IMR-90 (cell line): Measurements from ENCODE around the gene KIF3A. TPM values are rescaled to one million over a fixed set of nuclear protein-coding genes. Genes with fewer than 3 reads are reported as not detected.

ENCODE experiments used
- ATAC-seq: fragments of 200-7000 bp; cut with Tn5 transposase; 2 replicates; pipeline ENCODE4 v1.9.1; 2020; ENCODE audit warnings: low read depth, mild to moderate bottlenecking, moderate library complexity
- BruUV-seq: library from RNA; stranded (reverse); fragments of 400-500 nt; replicated peaks from 2 replicates; lab custom pipeline; 2021; lab: Mats Ljungman, UMichigan
- CTCF ChIA-PET: fragments of 300-600 bp; formaldehyde crosslinking; extraction: SDS; loops from one replicate; lab custom pipeline; 2021; ENCODE audit warnings: antibody characterized with exemption; lab: Yijun Ruan, JAX
- POLR2A ChIA-PET: fragments of 300-600 bp; sonication (Branson Sonifier 250); formaldehyde crosslinking; loops from one replicate; lab custom pipeline; 2022; ENCODE audit warnings: antibody characterized with exemption; ENCODE audit not compliant: unreplicated experiment; lab: Charles Lee
- DNase-seq: peaks from one replicate; pipeline ENCODE4 v3.0.0; 2013
- H2AFZ ChIP-seq: replicated peaks from 2 replicates; pipeline ENCODE3; 2013; ENCODE audit warnings: low read length, mild to moderate bottlenecking; ENCODE audit not compliant: poor library complexity
- H2AK5ac ChIP-seq: 2 replicates; pipeline ENCODE4 v1.6.1; 2013; ENCODE audit warnings: low read depth, low read length, inconsistent platforms
- H2AK9ac ChIP-seq: replicated peaks from 2 replicates; pipeline ENCODE3; 2013; ENCODE audit warnings: mild to moderate bottlenecking, low read depth, low read length, moderate library complexity; ENCODE audit not compliant: poor library complexity
- H2BK120ac ChIP-seq: 2 replicates; pipeline ENCODE4 v1.6.1; 2013; ENCODE audit warnings: low read depth, low read length, inconsistent platforms
- H2BK15ac ChIP-seq: 3 replicates; pipeline ENCODE4 v1.6.1; 2013; ENCODE audit warnings: low read depth, low read length, inconsistent platforms
- H2BK20ac ChIP-seq: 2 replicates; pipeline ENCODE4 v1.6.1; 2013; ENCODE audit warnings: low read depth, mild to moderate bottlenecking, inconsistent platforms, low read length, moderate library complexity
- H2BK5ac ChIP-seq: 2 replicates; pipeline ENCODE4 v1.6.1; 2013; ENCODE audit warnings: mild to moderate bottlenecking, low read depth, low read length, inconsistent platforms; ENCODE audit not compliant: poor library complexity, severe bottlenecking
- H3K14ac ChIP-seq: replicated peaks from 2 replicates; pipeline ENCODE4 v1.6.1; 2013; ENCODE audit warnings: low read depth, low read length, inconsistent platforms
- H3K18ac ChIP-seq: 2 replicates; pipeline ENCODE4 v1.6.1; 2013; ENCODE audit warnings: low read depth, low read length, control low read depth
- H3K23ac ChIP-seq: 2 replicates; pipeline ENCODE4 v1.6.1; 2013; ENCODE audit warnings: low read depth, low read length, inconsistent platforms
- H3K27ac ChIP-seq: 2 replicates; pipeline ENCODE4 v1.5.1; 2013; ENCODE audit warnings: mild to moderate bottlenecking, control low read depth, low read length; ENCODE audit not compliant: insufficient read depth
- H3K27me3 ChIP-seq: 2 replicates; pipeline ENCODE4 v1.6.1; 2013; ENCODE audit warnings: low read length; ENCODE audit not compliant: control insufficient read depth, insufficient read depth
- H3K36me3 ChIP-seq: 2 replicates; pipeline ENCODE4 v1.6.1; 2013; ENCODE audit warnings: low read length, mixed read lengths; ENCODE audit not compliant: control insufficient read depth, insufficient read depth
- H3K4ac ChIP-seq: 2 replicates; pipeline ENCODE4 v1.6.1; 2013; ENCODE audit warnings: low read depth, low read length, inconsistent platforms
- H3K4me1 ChIP-seq: 2 replicates; pipeline ENCODE4 v1.6.1; 2013; ENCODE audit warnings: low read length, mixed read lengths; ENCODE audit not compliant: control insufficient read depth, insufficient read depth
- H3K4me2 ChIP-seq: 2 replicates; pipeline ENCODE4 v1.6.1; 2013; ENCODE audit warnings: low read depth, mild to moderate bottlenecking, control low read depth, low read length, moderate library complexity
- H3K4me3 ChIP-seq: 2 replicates; pipeline ENCODE4 v1.5.1; 2013; ENCODE audit warnings: low read depth, mild to moderate bottlenecking, control low read depth, low read length, moderate library complexity; ENCODE audit not compliant: insufficient read depth
- H3K56ac ChIP-seq: 2 replicates; pipeline ENCODE4 v1.6.1; 2013; ENCODE audit warnings: low read length, inconsistent platforms; ENCODE audit not compliant: insufficient read depth; ENCODE audit errors: extremely low read depth
- H3K79me1 ChIP-seq, 2 experiments: 2 replicates each; pipeline ENCODE4 v1.6.1; 2013; ENCODE audit warnings: low read length in 2 of 2, inconsistent platforms in 1 of 2, low read depth in 1 of 2
- H3K9ac ChIP-seq: 2 replicates; pipeline ENCODE4 v1.6.1; 2013; ENCODE audit warnings: low read depth, low read length, control low read depth
- H3K9me1 ChIP-seq: 2 replicates; pipeline ENCODE4 v1.6.1; 2013; ENCODE audit warnings: low read length, inconsistent platforms; ENCODE audit not compliant: insufficient read depth
- H3K9me3 ChIP-seq: 2 replicates; pipeline ENCODE4 v1.6.1; 2013; ENCODE audit warnings: low read length; ENCODE audit not compliant: control insufficient read depth, insufficient read depth
- H4K20me1 ChIP-seq: 2 replicates; pipeline ENCODE4 v1.6.1; 2013; ENCODE audit warnings: low read length, inconsistent platforms; ENCODE audit not compliant: insufficient read depth
- H4K5ac ChIP-seq: 2 replicates; pipeline ENCODE4 v1.6.1; 2013; ENCODE audit warnings: mild to moderate bottlenecking, low read depth, low read length, control low read depth
- H4K8ac ChIP-seq, 2 experiments: 2 replicates each; pipeline ENCODE4 v1.6.1; 2013; ENCODE audit warnings: low read depth in 2 of 2, low read length in 2 of 2, control low read depth in 1 of 2, inconsistent platforms in 1 of 2
- H4K91ac ChIP-seq: 2 replicates; pipeline ENCODE4 v1.6.1; 2013; ENCODE audit warnings: low read depth, low read length, inconsistent platforms; ENCODE audit not compliant: insufficient read depth
- BHLHE40 ChIP-seq: fragments of 150-350 bp; IDR thresholded peaks from 2 replicates; pipeline ENCODE4 v1.6.1; 2016; ENCODE audit warnings: mild to moderate bottlenecking, low read depth, low read length
- CHD1 ChIP-seq: IDR thresholded peaks from 2 replicates; pipeline ENCODE4 v1.6.1; 2012; ENCODE audit warnings: low read depth, low read length, improper control_type of control experiment
- MAFK ChIP-seq: IDR thresholded peaks from 2 replicates; pipeline ENCODE4 v1.6.1; 2012; ENCODE audit warnings: low read depth, low read length, improper control_type of control experiment
- MXI1 ChIP-seq: IDR thresholded peaks from 2 replicates; pipeline ENCODE4 v1.6.1; 2012; ENCODE audit warnings: low read depth, mild to moderate bottlenecking, low read length, moderate library complexity, borderline replicate concordance
- POLR2A ChIP-seq: IDR thresholded peaks from 2 replicates; pipeline ENCODE4 v1.6.1; 2012; ENCODE audit warnings: mild to moderate bottlenecking, low read depth, low read length
- RFX5 ChIP-seq: IDR thresholded peaks from 2 replicates; pipeline ENCODE4 v1.8.0; 2012; ENCODE audit warnings: low read depth, mild to moderate bottlenecking, low read length, moderate library complexity
- SMC3 ChIP-seq: fragments of 150-350 bp; IDR thresholded peaks from 2 replicates; pipeline ENCODE4 v1.6.1; 2016; ENCODE audit warnings: low read depth, mild to moderate bottlenecking, antibody characterized with exemption, low read length, moderate library complexity
- USF2 ChIP-seq: fragments of 150-350 bp; IDR thresholded peaks from 2 replicates; pipeline ENCODE4 v1.6.1; 2017; ENCODE audit warnings: mild to moderate bottlenecking, antibody characterized with exemption, low read length, low read depth
- WGBS, 2 experiments: methylation state at CpG; one replicate each; pipeline versions ENCODE4 v1.1.5 to v1.1.7; 2013; ENCODE audit warnings: missing lambda C conversion rate in 2 of 2; ENCODE audit not compliant: insufficient read length in 1 of 2; ENCODE audit errors: extremely low coverage in 2 of 2; 5-methylcytosine and 5-hydroxymethylcytosine counted together
- dilution Hi-C: fragments of 300-500 bp; cut with HindIII; formaldehyde crosslinking; loops from one replicate; pipeline ENCODE4 v1.14.3; 2018; ENCODE audit warnings: low sequenced_read_pairs; ENCODE audit not compliant: unreplicated experiment
- in situ Hi-C: fragments of 300-500 bp; cut with MboI; formaldehyde crosslinking; loops from 3 replicates; pipeline ENCODE4 v1.14.3; 2019; ENCODE audit warnings: low sequenced_read_pairs, inconsistent platforms, mixed read lengths
- intact Hi-C: fragments of 100-400 bp; cut with micrococcal nuclease; formaldehyde crosslinking; loops from 2 replicates; pipeline ENCODE4 v1.10.0; 2022
- polyA plus RNA-seq, 3 experiments: library from polyadenylated mRNA; depleted of rRNA; stranded (reverse); fragments of >200 nt; gene quantifications; 2 replicates each; pipeline ENCODE4 v1.2.3, GENCODE V29; 2012; ENCODE audit warnings: low replicate concordance in 1 of 3
- total RNA-seq: library from RNA; depleted of rRNA; stranded (reverse); fragments of >200 nt; gene quantifications from 2 replicates; pipeline ENCODE4 v1.2.3, GENCODE V29; 2012
- TF ChIP-seq, protein P1 (sequence below): conservative IDR thresholded peaks from 2 replicates; pipeline ENCODE4 v1.5.1; 2012; ENCODE audit warnings: mild to moderate bottlenecking, low read depth, low read length, improper control_type of control experiment

KIF3A gene
- total and polyA plus RNA-seq, 2 of the 4 experiments (the other 2 are of a cell fraction), result 4.3 to 4.5 TPM

DNA sequence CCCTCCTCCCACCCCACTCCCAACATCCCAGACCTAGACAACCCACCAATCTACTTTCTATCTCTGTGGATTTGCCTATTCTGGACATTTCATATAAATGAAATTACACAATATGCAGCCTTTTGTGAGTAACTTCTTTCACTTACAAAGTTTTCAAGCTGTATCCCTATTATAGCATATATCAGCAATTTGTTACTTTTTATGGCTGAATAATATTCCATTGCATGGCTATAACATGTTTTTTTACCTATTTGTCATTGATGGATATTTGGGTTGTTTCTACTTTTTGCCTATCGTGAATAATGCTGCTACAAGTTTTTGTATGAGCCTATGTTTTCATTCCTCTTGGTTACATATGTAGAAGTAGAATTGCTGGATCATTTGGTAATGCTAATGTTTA is 1.9 kb upstream of the KIF3A start:
- no peak for DNase-seq
- Histone ChIP-seq H3K4me3 (no peak overlapping the region), H3K23ac (no peak overlapping the region), H3K4me2 (no peak overlapping the region), H3K14ac (no peak overlapping the region), H2AK9ac (no peak overlapping the region), H2AK5ac (no peak overlapping the region), H3K79me1 (peaks cover 12 to 13% of the 10 kb centered on the region in 2 experiments; a peak in 3 of 4 replicates), H3K9me3 (peaks cover 5% of the 10 kb centered on the region; the same call in 1 of the 2 replicates), H4K5ac (no peak overlapping the region), H2BK15ac (no peak overlapping the region), H3K18ac (no peak overlapping the region), H3K56ac (no peak overlapping the region), H2BK120ac (no peak overlapping the region), H4K91ac (no peak overlapping the region), H2AFZ (no peak overlapping the region), H3K27ac (no peak overlapping the region), H3K4ac (no peak overlapping the region), H3K27me3 (no peaks in the 10 kb centered on the region; the same call in 1 of the 2 replicates), H4K20me1 (no peaks in the 10 kb centered on the region), H4K8ac (no peak overlapping the region), H3K9me1 (0 out of 2 replicates have a peak, but pooled peaks cover 3% of the 10 kb centered on the region), H3K9ac (no peak overlapping the region), H3K4me1 (no peaks in the 10 kb centered on the region), H3K36me3 (no peaks in the 10 kb centered on the region), H2BK5ac (no peak overlapping the region), H2BK20ac (no peak overlapping the region)
- BruUV-seq, result no TSS peak
- WGBS, 2 experiments, result no CpG with 5 or more reads among the region's 1 CpG
- TF ChIP-seq MAFK, result 0 out of 2 replicates have a peak, but pooled peaks have one; percentile 18
- TF ChIP-seq RFX5, result no peak
- TF ChIP-seq SMC3, result no peak
- no peak for TF ChIP-seq POLR2A
- no peak for TF ChIP-seq CHD1
- TF ChIP-seq, protein P1, sequence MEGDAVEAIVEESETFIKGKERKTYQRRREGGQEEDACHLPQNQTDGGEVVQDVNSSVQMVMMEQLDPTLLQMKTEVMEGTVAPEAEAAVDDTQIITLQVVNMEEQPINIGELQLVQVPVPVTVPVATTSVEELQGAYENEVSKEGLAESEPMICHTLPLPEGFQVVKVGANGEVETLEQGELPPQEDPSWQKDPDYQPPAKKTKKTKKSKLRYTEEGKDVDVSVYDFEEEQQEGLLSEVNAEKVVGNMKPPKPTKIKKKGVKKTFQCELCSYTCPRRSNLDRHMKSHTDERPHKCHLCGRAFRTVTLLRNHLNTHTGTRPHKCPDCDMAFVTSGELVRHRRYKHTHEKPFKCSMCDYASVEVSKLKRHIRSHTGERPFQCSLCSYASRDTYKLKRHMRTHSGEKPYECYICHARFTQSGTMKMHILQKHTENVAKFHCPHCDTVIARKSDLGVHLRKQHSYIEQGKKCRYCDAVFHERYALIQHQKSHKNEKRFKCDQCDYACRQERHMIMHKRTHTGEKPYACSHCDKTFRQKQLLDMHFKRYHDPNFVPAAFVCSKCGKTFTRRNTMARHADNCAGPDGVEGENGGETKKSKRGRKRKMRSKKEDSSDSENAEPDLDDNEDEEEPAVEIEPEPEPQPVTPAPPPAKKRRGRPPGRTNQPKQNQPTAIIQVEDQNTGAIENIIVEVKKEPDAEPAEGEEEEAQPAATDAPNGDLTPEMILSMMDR, result no peak
- TF ChIP-seq BHLHE40, result no peak
- TF ChIP-seq USF2, result no peak
- TF ChIP-seq MXI1, result no peak
- CTCF ChIA-PET, result interaction anchor here (0.6 kb wide), 1 partner anchor 48 kb away, joined by 3 read pairs; no protein-coding TSS in a partner anchor
- dilution Hi-C loops, result no loop called here
- in situ Hi-C loops, result no loop called here
- POLR2A ChIA-PET, result no interaction called here
- intact Hi-C loops, result no loop called here
- no peak for ATAC-seq
